ENCODE measurements around the gene SZT2.

SZT2 gene

DNA sequence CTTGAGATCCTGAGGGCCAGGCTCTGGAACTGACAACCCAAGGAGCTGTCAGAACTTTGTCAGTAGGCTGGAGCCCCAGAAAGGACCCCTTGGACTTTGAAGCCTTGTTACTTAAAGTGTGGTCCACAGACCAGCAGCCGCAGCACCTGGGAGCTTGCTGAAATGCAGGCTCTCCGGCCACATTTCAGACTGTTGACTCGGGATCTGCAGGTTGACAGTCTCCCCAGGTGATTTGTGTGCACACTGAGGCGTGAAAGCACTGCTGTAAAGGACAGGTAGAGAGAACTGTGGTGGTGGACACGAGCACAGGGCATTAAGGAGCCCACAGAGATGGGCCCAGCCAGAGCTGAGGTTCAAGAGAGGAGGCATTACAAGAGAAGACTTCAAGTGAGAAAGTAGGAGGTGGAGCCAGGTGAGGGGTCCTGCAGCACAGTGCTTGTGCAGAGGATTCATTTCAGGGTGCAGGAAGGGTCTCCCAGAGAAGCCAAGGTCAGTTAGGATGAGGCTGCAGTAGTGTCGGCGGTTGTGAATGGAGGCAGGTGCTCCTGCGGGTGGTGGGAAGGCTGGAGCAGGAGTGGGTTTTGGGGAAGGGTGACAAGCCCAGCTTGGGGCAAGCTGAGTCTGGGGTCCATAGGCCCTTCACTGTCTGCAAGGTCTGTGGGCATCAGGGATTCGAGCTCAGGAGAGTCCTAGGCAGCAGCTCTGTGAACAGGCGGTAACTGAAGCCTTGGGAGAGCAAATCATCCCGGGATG, 59.4 kb downstream of the SZT2 start:
- no peak for DNase-seq (ENCODE audit: low read depth)
- H3K4me3 ChIP-seq (ENCODE audit: low read depth, low read length) = no peak overlapping the region
- TF ChIP-seq, protein P1, sequence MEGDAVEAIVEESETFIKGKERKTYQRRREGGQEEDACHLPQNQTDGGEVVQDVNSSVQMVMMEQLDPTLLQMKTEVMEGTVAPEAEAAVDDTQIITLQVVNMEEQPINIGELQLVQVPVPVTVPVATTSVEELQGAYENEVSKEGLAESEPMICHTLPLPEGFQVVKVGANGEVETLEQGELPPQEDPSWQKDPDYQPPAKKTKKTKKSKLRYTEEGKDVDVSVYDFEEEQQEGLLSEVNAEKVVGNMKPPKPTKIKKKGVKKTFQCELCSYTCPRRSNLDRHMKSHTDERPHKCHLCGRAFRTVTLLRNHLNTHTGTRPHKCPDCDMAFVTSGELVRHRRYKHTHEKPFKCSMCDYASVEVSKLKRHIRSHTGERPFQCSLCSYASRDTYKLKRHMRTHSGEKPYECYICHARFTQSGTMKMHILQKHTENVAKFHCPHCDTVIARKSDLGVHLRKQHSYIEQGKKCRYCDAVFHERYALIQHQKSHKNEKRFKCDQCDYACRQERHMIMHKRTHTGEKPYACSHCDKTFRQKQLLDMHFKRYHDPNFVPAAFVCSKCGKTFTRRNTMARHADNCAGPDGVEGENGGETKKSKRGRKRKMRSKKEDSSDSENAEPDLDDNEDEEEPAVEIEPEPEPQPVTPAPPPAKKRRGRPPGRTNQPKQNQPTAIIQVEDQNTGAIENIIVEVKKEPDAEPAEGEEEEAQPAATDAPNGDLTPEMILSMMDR (IDR thresholded peaks at IDR 0.05; ENCODE audit: low read depth, low read length, missing control alignments) = no peak

DNA sequence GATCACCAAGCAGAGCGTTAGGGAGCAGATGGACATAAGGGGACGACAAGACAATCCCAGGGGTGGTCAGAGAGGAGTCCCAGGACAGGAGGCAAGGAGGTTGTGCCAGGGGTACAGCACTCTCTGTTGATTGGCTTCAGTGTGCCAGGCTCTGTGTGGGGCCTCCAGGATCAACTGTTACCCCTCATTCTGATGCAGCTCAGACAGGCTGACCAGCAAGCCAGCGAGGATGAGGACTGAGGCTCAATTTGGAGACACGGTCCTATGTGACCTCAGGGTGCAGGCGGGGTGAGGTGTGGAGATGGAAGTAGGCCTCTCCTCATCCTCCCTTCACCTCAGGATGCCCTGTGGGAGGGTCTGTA, 60.0 kb downstream of the SZT2 start:
- H3K4me3 ChIP-seq (ENCODE audit: low read depth, low read length) = no peak overlapping the region
- TF ChIP-seq, protein P1 (IDR thresholded peaks at IDR 0.05; ENCODE audit: low read depth, low read length, missing control alignments) = no peak
- DNase-seq (ENCODE audit: low read depth) = no peak

DNA sequence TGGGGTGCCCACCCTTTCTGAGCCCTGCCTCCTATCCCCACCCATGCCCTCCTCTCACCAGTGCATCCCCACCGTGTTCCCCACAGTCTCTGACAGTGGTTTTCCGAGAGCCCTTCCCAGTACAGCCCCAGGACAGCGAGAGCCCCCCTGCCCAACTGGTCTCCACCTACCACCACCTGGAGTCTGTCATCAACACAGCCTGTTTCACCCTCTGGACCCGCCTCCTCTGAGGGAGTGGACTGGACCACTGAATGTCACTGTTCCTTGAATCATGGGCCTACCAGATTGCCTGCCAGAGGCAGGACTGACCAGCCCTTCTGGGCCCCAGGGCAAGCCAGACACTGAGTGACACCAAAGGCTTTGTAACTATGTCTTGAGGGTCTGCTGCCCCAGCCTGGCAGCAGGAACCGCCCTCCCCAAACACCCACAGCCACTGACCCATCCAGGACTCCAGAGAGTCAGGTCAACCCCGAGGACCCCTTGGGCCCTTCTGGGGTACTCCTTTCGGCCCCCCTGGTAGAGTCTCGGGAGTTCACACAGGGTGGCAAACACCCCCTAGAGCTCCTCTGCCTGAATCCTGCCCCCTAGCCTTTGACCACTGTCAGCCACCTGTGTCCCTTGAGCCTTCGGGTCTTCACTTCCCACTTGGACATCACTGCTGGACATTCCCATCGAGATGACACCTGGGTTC, 60.7 kb downstream of the SZT2 start:
- DNase-seq (ENCODE audit: low read depth) = no peak
- no peak overlapping the region for H3K4me3 ChIP-seq (ENCODE audit: low read depth, low read length)
- TF ChIP-seq, protein P1 (IDR thresholded peaks at IDR 0.05; ENCODE audit: low read depth, low read length, missing control alignments) = no peak

DNA sequence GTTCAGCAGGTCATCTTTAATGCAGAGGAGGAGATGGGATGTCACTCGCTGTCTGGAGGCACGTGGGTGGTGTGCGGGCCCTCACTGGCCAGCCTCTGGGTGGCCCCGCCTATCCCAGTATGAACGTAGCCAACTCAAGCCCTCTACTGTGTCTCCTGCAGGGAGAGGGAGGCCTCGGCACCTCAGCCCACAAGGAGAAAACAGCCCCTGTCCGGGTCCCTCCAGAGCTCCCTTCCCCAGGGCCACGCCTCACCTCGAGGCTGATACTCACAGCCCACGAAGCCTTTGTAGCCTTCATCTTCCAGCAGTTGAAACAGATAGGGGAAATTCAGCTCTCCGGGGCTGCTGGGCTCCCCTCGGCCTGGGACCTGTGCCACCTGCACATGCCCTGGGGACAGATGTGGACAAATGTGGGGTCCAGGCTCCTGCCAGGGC, 61.5 kb downstream of the SZT2 start:
- DNase-seq (ENCODE audit: low read depth) = no peak
- no peak overlapping the region for H3K4me3 ChIP-seq (ENCODE audit: low read depth, low read length)
- TF ChIP-seq, protein P1 (IDR thresholded peaks at IDR 0.05; ENCODE audit: low read depth, low read length, missing control alignments) = no peak

DNA sequence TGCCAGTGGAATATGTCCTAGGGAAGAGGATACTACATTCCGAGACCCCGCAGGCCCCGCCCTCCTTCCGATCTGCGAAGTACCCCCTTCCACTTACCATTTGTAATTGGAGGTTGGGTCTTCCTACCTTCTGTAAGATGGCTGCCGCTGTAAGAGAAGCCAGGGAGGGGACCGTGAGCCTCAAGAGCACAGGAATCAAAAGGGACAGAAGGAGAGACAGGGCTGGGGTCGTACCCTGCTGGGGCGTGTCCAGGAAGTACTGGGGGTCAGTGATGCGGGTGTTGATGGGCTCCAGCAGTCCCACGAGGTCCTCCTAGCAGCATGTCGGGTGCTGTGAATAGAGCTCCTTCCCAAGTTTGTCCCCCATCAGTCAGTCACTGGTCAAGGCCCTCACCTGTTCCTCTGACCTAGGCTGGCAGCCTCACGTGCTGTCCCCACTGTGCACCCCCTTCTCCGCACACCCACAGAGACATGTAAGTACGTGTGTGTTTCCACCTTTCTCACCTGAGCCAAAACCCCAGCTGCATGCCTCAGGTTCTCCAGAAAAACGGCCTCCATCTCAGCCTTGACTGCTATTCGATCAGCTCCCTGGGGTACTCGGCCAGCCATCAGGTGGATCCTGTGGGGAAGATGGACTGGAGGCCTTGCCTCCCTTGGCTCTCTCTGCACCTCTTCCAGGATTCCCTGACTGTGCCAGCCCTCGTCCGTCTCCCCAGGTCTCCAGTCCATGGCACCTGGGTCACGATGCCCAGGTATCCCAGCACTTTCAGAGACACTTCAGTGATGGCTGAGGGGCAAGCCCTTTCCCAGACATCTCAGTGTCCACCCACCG, 62.2 kb downstream of the SZT2 start:
- TF ChIP-seq, protein P1 (IDR thresholded peaks at IDR 0.05; ENCODE audit: low read depth, low read length, missing control alignments) = no peak
- no peak for DNase-seq (ENCODE audit: low read depth)
- no peak overlapping the region for H3K4me3 ChIP-seq (ENCODE audit: low read depth, low read length)

DNA sequence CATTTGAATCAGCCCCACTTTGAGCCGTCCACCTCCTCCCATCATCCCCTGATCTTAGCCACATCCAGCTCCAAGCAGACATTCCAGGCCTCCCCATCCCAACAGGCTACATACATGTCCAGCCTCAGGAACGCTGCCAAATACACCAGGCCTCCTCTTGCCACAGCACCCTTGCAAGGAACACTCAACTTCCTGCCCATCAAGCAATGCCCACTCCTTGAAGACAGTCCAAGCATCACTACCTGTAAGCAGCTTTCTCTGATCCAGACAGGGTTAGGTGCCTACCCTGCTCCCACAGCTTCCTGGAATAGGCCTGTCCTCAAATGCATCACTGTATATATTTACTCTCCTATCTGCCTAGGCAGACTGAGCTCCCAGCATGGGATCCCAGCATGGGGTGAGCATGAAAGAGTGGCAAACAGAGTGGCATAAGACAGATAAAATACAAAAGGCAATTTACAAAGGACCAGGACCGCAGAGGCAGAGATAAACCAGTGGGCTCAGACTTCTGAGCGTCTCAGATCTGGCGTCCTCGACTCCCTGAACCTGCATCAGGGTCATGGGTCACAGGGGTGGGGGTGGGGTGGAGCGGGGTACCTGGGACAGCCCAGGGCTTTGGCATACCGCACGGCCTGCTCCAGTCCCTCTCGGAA, 63.2 kb downstream of the SZT2 start:
- TF ChIP-seq, protein P1 (IDR thresholded peaks at IDR 0.05; ENCODE audit: low read depth, low read length, missing control alignments) = no peak
- peak overlapping the region; percentile 47; the same call in 1 of the 2 replicates for H3K4me3 ChIP-seq (ENCODE audit: low read depth, low read length)
- DNase-seq (ENCODE audit: low read depth) = no peak

Measured in GM12864 (cell line).